ENCODE results near the gene MAML3.

Gene MAML3

GRCh38 chr4:139692309-139693012 is 461.5 kb downstream of the MAML3 start:
- TF ChIP-seq, protein P1, sequence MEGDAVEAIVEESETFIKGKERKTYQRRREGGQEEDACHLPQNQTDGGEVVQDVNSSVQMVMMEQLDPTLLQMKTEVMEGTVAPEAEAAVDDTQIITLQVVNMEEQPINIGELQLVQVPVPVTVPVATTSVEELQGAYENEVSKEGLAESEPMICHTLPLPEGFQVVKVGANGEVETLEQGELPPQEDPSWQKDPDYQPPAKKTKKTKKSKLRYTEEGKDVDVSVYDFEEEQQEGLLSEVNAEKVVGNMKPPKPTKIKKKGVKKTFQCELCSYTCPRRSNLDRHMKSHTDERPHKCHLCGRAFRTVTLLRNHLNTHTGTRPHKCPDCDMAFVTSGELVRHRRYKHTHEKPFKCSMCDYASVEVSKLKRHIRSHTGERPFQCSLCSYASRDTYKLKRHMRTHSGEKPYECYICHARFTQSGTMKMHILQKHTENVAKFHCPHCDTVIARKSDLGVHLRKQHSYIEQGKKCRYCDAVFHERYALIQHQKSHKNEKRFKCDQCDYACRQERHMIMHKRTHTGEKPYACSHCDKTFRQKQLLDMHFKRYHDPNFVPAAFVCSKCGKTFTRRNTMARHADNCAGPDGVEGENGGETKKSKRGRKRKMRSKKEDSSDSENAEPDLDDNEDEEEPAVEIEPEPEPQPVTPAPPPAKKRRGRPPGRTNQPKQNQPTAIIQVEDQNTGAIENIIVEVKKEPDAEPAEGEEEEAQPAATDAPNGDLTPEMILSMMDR (IDR thresholded peaks at IDR 0.05; ENCODE audit: borderline replicate concordance, control extremely low read depth, extremely low read depth, insufficient read depth, missing control alignments): no peak
- in situ Hi-C loops (cut with MboI; ENCODE audit: low sequenced_read_pairs, unreplicated experiment): no loop called here
- peak; percentile 29 for DNase-seq (ENCODE audit: low spot score)

GRCh38 chr4:139690419-139690818 is 463.6 kb downstream of the MAML3 start:
- no peak for DNase-seq (ENCODE audit: low spot score)
- in situ Hi-C loops (cut with MboI; ENCODE audit: low sequenced_read_pairs, unreplicated experiment): no loop called here
- TF ChIP-seq, protein P1 (IDR thresholded peaks at IDR 0.05; ENCODE audit: borderline replicate concordance, control extremely low read depth, extremely low read depth, insufficient read depth, missing control alignments): no peak

DNA sequence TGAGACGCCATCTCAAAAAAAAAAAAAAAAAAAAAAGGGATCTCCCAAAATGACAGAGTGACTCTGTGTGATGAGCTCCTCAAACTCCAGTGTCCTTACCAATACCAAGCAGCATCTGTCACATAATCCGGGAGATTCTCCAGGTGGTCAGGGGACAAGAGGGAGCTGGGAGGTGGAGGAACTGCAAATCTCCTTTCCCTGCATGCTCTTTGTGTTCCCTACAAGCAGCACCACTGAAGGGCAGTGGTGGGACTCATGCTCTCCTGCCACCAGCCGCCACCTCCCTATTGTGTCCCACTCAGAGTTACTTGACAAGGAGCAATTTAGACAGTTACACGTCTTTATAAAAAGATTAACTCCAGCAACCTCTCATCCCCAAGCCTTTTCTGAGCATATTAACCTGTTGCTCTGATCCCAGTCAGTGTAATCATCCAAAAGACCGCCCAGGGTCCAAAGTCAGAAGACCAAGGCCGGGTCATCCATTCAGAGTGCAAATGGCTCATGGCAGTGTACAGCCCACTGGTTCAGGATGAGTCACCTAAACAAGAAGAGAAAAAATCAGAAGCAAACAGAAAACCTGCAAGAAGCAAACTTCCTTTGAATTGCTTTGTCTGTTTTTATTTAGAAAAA is 464.8 kb downstream of the MAML3 start:
- in situ Hi-C loops (cut with MboI; ENCODE audit: low sequenced_read_pairs, unreplicated experiment): no loop called here
- TF ChIP-seq, protein P1 (IDR thresholded peaks at IDR 0.05; ENCODE audit: borderline replicate concordance, control extremely low read depth, extremely low read depth, insufficient read depth, missing control alignments): no peak
- DNase-seq (ENCODE audit: low spot score): no peak

- in situ Hi-C loops (cut with MboI; ENCODE audit: low sequenced_read_pairs, unreplicated experiment): no loop called here
- TF ChIP-seq, protein P1 (IDR thresholded peaks at IDR 0.05; ENCODE audit: borderline replicate concordance, control extremely low read depth, extremely low read depth, insufficient read depth, missing control alignments): no peak
- DNase-seq (ENCODE audit: low spot score): no peak
These were observed 467.0 kb downstream of the MAML3 start for GRCh38 chr4:139686988-139687387.

GRCh38 chr4:139686130-139686529 is 467.9 kb downstream of the MAML3 start:
- in situ Hi-C loops (cut with MboI; ENCODE audit: low sequenced_read_pairs, unreplicated experiment): no loop called here
- TF ChIP-seq, protein P1 (IDR thresholded peaks at IDR 0.05; ENCODE audit: borderline replicate concordance, control extremely low read depth, extremely low read depth, insufficient read depth, missing control alignments): no peak
- DNase-seq (ENCODE audit: low spot score): no peak

DNA sequence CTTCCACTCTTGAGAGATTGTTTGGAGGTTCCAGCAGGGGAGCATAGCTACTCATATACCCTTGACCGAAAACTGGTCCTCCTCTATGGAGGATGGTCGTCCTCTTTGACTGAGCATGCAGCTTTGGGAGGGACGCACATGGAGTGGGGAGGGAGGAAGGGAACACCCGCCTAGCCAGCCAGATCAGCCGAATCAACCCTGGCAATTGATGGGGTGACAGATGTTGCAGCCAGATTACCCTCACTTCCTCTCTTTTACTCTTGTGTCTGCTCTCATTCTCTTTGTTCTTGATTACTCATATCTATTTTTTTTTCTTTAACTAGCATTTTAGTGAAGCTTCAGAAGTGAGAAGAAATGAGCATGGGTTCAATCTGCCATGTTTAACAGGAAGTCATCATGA is 468.8 kb downstream of the MAML3 start:
- DNase-seq (ENCODE audit: low spot score): no peak
- TF ChIP-seq, protein P1 (IDR thresholded peaks at IDR 0.05; ENCODE audit: borderline replicate concordance, control extremely low read depth, extremely low read depth, insufficient read depth, missing control alignments): no peak
- in situ Hi-C loops (cut with MboI; ENCODE audit: low sequenced_read_pairs, unreplicated experiment): no loop called here
